Superior temporal gyrus (tissue), 1 donor: ENCODE data around the gene AANAT.
A peak's percentile ranks its signal among the peaks of the same experiment; 100 is the strongest.

ENCODE experiments used
- DNase-seq: peaks from one replicate; pipeline ENCODE4 v3.0.0-alpha.2; 2016; ENCODE audit errors: extremely low spot score

Gene AANAT

DNA sequence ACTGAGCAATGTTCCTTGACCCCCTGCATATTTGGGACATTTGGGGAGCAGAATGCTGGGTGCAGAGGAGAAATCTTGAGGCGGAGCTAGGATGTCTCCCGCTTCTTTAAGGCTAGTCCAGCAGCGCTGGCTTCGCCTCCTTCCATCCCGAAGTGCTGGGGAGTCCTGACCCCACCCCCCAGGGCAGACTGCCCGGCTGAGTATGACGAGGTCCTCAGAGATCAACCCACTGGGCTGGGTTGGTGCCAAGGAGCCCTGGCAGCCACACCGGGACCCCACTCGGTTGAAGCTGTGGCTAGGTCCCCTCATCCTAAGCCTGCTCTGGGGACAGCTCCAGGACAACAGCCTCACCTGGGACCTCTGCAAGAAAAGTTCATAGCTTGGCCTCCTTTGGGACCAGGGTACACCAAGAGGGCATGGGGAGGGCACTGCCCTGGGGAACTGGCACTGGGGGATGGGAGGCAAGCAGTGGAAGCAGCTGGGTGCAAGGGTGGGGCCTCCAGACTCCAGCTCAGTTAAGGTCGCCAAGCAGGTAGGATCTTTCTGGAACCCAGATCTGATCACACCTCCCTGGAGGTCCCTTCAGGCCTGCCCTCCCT lies 22.8 kb downstream of the AANAT start:
- DNase-seq: no peak

DNA sequence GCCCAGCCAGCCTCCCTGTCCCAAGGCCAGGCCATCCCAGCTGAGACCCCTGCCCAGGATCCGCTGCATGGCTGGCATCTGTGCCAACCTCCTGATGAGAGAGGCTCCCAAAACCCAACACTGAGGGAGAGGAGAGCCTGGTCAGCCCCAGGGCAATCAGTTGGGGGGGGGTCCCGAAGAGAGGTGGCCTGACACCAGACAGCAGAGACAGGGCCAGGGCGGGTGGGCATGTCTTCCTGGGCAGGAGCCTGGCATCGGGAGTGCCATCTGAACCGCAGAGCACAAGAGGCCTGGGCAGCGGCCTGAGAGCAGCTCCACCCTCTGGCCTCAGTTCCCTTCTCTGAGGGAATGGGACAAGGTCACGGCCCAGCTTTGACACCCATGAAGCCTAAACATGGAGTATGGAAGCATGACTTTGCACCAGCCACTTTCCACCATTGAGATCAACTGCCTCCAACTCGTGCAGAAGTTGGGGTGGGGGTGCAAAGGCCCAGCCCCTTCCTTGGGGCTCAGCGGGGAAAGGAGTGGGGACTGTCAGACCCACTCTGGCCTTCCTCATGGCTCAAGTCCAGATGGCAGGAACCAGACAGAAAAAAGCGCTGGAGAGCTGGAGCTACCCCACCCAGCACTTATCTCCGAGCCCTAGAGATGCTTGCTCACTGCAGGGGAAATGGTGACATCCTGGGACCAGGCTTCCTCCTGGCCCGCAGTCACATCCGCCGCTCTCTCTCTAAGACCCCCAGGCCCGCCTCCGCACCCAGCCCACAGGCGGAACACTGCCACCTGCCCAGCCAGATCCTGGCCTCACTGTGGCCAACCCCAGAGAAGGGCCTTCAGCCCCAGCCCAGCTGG lies 24.1 kb downstream of the AANAT start:
- no peak for DNase-seq

DNA sequence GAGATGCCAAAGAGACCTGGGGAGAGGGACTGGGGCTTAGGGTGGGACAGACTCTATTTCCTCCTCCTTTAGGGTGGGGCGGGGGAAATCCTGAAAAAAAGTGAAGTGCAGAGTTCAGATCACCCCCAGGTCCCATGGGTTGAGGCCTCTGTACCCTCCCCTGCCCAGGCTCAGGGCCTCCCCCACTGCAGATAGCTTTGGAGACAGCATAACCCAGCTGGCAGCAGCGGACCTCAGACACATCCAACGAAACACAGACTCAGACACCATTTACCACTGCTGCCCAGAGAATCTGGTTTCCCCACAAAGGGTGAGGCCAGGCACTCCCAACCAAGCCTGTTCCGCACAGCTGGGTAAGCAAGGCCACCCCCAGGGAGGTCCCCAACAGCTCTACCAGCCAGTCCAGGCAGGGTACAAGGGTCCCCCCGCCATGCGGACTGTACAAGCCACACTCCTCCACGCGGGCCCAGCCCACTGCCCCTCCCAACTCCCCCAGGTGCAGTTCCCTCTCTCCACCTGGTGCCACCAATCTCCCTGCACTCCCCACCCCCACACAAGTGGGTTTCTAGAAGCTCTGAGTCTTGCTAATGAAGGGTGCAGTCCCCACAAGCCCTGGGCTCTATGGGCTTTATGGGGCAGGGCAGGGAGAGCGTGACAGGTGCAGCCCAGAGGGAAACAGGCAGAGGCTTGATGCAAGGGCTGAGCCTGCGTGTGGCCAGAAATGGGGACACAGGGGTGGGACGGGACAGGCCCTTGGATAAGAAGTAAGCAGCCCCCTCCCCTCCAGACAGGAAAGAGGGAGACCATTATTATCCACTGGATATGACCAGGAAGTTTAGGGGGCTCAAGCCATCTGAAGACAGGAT lies 25.0 kb downstream of the AANAT start:
- no peak for DNase-seq

DNA sequence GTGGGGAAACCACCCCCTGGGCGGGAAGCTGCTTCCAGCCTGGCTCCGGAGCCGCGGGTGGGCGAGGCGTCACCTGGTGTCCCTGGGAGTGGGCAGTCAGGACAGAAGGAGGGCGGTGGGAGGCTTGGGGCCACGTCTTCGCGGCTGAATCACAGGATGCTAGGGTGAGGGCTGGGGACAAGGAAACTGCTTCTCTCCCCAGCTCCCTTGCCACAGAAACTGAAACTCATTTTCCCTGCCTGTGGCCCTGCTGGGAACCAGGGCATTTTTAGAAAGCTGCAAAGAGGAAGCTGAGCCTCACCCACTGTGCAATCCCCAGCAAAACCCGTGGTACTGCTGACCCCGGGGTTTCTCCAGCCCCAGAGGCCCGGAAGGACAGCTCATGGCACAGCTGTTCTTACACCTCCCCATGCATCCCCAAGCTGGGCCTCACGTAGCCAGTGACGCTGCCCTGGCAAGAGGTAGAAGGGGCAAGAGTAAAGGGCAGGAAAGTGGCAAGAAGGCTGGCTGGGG lies 25.6 kb downstream of the AANAT start:
- no peak for DNase-seq

DNA sequence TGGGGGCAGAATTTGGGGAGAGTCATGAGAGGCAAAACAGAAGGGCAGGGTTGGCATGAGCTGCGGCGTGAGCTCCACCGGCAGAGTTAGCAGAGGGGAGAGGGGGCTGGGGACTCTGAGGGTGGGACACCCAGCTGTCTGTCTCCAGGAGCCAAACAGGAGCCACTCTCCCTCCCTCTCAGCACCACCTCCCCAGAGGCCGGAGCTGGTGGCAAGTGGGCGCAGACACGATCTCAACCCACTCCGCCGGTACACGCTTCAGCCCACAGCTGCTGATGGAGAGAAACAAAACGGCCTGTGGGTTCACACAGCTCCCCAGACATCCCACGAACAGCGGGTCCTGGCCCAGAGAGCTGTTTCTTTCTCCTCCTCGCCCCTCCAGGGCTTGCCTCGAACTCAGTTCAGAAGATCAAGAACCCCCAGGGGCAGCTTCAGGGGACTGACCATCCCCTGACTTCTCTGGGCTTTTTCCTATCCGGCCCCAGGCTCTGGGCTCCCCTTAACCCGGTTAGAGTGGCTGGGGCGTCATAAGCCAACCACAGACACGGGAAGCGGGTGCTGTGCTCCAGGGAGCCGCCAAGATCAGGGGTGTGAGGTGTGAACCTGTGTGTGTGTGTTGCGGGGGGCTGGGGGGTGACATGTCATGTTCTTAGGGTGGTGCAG lies 26.2 kb downstream of the AANAT start:
- no peak for DNase-seq

DNA sequence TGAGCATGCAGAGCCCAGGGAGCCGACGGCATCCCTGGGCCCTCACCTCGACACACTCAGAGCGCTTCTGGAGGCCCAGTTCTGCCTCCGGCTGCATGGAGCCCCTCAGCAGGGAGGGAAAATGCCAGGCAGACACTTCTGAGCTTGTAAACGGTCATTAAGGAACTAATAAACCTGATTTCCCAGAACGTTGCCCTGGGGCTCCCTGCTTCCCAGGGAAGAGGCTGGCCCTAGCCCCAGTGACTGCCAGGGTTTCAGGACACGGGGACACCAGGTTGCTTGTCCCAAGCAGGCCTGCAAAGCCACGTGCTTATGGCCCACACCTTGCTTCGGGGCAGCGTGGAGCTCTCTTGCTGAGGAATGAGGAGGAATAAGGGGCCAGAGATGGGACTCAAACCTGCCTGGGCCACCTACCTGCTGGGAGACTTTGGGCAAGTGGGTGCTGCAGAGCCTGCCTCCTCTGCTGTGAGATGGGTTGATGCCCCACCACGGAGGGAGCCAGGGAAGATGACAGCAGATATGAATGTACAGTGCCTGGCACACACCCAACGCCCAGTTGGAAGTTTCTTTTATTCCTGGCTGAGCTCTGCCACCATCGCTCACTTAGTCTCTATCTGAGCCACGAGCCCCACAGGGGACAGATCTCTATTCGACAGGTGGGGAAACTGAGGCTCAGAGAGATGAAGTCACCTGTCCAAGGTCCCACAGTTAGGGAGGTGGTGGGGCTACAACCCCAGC lies 28.4 kb downstream of the AANAT start:
- DNase-seq: no peak

DNA sequence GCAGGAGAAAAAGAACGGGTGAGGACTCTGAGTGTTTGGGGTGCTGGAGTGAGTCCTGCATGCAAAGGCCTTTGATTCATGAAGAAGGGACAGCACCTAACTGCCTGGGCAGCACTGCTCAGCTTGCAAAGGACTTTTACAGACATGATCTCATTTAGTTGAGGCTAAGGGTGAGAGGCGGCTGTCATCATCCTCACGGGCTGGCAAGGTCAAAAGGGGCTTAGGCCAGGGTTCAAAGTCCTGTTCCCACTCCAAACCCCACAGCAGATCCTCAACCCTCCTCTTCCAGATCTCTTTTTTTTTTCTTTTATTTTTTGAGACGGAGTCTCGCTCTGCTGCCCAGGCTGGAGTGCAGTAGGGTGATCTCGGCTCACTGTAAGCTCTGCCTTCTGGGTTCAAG lies 29.1 kb downstream of the AANAT start:
- no peak for DNase-seq

DNA sequence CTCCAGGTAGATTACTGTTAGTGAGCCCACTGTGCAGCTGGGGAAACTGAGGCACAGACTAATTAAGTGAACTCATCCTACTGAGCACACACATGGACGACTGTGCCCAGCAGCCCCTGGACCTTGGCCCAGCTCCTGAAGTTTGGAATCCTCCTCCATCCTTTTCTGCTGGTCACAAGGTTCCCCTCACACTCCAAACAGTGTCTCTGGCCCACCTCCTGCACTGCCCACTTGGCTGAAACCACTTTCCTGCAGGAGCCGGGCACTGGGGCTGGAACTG lies 30.2 kb downstream of the AANAT start:
- DNase-seq: no peak

DNA sequence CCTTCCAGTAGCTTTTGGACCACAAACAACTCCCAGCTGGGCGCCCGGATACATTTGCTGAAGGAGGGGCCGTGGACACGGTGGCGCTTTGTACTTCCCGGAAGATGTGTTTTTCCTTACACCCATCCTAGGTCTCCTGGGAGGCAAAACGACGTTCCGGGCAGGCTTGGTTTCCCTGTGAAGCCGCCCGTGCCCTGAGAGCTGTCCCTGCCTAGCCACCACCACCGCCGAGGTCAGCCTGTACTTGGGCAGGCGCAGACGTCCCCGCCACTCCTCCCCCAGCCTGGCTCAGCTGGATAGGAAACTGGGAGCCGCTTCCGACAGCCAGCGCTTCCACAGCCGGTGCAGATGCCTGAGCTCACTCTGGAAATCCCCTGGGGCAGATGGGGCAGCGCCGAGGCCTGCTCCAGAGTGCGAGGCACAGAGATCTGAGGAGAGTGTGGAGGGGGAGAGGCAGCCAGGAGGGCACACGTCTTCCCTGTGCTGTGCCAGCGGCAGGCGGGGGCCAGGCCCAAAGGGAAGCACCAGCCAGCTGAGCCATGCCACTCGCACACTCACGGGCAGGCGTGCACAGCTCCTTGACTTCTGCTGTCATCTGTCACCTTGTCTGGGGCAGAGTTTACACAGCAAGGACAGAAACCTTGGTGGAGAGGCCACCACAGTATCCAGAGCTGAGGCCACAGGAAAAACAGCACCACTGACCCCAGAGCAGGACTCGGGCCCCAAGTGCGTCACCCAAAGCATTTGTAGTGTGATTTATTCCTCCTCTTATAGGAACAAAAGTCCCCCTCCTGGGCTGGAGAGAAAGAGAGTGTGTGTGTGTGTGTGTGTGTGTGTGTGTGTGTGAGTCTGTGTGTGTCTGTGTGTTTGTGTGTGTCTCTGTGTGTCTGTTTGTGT lies 30.8 kb downstream of the AANAT start:
- DNase-seq: peak; percentile 52

DNA sequence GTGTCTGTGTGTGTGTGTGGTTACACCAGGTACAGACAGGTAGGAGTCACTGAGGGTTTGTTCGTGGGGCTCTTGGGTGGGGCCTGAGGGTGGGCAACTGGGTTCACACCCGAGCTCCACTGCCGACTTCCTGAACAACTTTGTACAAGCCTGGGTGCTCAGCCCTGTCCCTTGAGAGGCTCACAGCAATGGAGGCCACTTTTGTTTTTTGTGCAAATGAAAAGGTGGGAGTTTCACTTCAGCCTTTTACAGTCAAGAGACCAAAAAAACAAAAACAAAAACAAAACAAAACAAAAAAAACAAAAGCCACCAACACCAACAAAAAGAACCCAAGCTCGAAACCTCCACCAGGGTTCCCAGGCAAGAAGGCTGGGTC lies 31.5 kb downstream of the AANAT start:
- DNase-seq: no peak

DNA sequence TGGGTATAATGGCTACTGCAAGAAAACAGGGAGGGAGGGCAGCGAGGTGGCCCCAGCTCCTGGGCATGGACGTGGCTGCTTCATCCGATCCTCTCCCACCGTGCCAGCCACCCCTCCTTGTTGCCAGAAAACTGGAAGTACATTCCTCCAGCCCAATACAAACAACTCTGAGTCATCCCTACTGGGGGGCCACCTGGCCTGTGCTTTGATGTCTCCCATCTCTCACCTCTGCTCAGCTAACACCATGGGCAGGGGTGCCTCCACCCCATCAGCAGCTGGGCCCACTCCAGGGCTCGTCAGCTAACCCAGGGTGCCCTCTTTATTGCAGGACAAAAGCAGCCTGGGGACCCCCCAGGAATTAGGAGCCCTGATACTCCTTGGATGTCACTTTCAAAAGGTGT lies 31.9 kb downstream of the AANAT start:
- DNase-seq: no peak

DNA sequence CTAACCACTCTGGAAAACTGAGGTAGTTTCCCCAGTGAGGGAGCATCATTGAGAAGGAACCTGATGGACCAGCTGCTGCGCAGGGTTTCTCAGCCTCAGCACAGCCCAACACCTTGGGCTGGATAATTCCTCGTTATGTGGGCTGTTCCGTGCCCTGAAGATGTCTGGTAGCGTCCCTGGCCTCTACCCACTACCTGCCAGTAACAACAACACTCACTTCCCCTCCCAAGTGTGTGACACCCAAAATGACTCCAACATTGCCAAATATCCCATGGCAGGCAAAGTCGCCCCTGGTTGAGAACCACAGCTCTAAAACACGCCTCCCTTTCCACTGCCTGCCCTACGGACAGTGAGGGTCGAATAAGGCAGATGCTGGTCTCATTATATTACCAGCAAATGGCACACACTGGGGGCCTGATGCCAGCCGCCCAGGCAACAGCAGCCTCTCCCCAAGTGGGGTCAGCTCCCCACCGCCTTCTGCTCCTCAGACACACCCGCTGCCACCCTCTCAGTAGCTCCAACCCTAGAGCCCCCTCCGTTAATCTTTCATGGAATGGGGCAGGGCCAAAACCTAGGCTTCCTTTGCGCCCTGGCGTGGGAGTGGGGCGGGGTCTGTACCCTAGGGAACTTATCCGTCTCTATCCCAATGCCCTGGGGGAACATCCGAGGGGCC lies 32.8 kb downstream of the AANAT start:
- no peak for DNase-seq

DNA sequence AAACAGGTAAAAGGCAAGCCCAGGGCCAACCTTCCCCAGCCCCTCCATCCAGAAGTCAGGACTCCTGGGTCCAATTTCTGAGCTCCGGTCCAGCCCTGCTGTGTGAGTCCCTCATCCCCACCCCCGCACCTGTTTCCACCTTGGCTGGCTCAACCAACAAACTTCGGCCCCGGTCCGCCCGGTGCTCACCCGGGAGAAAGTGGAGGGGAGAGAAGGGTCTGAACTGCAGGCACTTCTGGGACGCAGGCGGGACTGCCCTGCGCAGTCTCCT lies 33.3 kb downstream of the AANAT start:
- no peak for DNase-seq

DNA sequence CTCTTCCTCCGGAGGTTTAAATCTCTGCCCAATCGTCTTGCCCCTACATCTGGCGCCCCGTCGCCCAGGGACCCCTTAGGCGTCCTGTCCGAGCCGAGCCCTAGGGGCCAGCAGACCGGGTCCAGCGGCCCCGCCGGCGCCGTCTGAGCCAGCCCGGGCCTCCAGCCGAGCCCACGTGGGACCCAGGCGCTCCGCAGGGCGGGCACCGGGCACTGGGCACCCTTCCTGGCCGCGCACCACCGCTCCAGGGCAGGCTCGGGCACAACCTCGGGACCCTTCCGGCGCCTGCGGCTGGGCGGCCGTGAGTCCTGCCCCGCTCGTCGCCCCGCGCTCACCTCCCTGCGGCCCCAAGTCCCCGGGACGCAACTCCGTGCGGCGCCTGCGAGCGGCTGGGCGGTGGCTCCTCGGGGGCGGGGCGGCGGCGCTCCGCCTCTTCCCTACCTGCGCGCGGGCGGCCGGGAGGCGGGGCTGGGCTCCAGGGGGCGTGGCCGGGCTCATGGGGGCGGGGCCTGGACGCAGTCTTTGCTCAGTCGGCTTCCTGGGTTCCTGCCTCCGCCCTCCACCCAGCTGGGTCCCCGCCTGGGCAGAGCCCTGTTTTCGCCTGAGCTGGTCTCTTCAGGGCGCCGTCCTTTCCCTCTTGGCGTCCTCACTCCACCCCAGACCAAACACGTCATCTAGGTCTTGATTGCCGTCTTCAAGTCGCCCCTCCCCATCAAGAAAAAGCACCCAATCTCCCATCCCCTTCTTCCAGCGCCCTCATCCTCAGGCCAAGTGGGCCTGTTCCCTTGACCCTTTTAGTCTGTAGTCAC lies 33.8 kb downstream of the AANAT start, which contains the start of gene RHBDF2:
RHBDF2 (minus strand) TSS at position 406 of the 809 bp plus-strand sequence. CDS start 19,899 bp downstream, outside the sequence.
- no peak for DNase-seq

DNA sequence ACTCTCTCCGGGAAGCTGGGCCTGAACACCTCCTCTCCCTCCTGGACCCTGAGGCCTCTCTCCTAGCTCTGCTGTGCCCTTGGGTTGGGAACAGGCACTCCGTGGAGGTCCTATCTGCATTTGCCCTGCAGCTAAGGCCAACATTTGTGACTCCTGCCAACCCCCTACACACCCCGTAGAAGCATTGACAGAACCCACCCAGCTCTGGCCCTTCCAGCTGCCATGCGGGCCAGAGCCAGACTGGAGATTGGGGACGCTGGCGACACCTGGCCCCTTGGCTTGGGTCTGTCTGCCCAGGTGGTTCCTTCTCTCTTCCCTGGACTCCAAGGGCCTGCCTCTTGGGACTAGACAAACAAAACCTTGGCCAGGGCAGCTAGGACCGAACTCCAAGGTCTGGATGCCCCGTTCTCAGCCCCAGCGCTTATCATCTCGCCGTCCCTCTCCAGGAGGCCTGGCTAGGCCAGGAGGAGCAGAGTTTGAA lies 34.5 kb downstream of the AANAT start:
- DNase-seq: no peak

DNA sequence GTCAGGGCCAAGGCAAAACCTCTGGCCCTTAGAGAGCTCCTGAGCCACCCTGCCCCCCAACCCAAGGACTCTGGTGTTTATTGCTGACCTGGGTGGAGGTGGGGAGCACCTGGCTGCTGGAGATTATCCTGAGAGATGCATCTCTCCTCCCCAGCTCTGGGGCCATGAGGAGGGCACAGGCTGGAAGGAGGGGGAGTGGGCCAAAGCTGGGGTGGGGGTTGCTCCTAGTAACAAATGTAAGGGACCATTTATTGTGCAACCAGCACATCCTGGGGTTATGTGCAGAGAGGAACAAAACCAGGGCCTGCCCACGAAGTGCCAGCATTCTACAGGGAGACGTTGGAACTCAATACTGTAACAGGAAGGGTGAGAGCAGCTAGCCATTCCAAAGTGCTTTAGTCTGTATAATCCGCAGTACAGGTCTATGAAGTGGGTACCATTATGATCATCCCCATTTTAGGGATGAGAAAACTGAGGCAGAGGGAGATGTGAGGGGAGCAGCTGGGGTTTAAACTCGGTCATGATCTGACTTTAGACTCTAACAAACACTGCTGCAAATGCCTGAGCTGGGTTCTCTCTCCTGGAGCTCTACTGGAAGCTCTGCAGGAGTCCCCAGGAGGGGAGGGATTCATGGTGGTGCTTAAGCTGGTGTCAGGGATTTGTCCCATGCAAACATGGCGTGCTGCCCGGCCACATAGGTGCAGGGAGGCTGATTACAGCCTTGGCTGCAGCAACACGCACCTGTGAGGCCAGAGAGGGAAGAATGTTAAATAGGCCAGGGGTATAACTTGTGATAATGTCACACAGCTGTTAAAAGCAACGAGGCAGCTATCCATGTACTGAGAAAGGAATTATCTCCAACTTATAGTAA lies 35.2 kb downstream of the AANAT start:
- DNase-seq: no peak

DNA sequence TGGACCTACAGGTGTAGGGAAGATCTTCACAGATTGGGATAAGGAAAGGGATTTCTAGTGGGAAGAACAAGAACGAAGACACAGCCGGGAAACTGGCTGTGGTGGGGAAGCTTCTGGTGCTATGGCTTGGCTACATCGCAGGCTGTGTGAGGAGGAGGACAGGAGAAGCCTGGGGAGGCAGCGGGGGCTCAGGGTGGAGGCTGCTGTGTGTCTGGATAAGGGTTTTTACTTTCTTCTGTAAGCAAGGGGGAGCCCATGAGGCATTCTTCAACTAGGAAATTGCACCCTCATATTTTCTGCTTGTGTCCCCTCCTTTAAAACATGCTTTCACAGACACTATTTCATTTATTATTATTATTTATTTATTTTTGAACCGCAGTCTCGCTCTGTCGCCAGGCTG lies 36.7 kb downstream of the AANAT start:
- DNase-seq: no peak
